Esophagus muscularis mucosa (tissue), 3 donors: ENCODE results near the gene SCGB3A1.

Experiments
- POLR2A ChIP-seq: fragments of 450-650 bp; IDR thresholded peaks from one replicate; pipeline ENCODE4 v1.6.1; 2017; ENCODE audit warnings: antibody characterized with exemption, moderate library complexity, mild to moderate bottlenecking, low read depth
- POLR2AphosphoS5 ChIP-seq, 2 donors: sonication (generic); formaldehyde crosslinking; IDR thresholded peaks; one replicate each; pipeline ENCODE4 v1.6.1; 2017; ENCODE audit warnings: antibody characterized with exemption in 2 of 2
- TF ChIP-seq, protein P1 (sequence below), 3 experiments: fragments of 200-600 bp in 2 of 3; fragments of 450-650 bp in 1 of 3; sonication (generic) in 2 of 3; IDR thresholded peaks; one replicate each; pipeline ENCODE4 v1.5.1; 2017 to 2019; ENCODE audit warnings: antibody characterized with exemption in 3 of 3, mild to moderate bottlenecking in 2 of 3, moderate library complexity in 1 of 3

DNA sequence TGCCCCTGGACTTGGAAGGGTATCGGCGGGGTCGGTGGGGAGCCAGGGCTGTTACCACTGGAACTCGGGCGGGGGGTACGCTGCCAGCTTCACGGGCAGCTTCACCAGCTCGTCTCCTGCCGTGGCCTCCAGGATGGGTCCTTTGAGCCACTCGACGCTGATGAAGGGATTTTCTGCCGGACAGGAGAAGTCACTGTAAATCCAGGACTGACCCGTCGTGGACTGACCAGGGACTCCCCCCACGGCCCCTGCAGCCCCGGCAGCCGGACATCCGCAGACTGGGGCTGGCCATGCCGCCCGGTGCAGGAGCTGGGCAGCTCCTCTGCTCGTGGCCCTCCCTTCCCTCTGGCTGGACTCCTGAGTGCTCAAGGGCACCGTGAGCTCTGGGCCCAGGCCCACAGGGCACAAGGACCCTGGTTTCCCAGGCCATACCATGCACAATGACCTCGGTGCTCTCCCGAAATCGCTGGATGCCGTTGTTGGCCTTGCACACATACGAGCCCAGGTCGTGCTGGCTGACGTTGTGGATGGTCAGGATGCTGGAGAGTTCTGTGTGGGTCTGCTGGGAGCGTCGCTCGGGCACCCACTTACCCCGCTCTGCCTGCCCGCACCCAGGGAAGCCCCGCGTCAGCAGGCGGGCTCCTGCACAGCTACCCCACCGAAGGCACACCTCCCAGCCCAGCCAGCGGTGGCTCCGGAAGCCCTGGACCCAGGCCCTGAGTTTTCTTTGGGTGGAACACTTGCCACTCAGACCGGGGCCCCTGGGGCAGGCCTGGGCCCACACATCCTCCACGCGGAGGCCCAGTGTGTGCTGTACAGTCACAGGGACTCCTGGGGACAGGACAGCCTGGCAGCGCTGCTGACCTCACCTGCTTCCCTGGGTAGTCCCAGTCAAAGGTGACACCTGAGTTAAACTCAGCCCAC lies 37.8 kb upstream of the SCGB3A1 start:
- TF ChIP-seq, protein P1, sequence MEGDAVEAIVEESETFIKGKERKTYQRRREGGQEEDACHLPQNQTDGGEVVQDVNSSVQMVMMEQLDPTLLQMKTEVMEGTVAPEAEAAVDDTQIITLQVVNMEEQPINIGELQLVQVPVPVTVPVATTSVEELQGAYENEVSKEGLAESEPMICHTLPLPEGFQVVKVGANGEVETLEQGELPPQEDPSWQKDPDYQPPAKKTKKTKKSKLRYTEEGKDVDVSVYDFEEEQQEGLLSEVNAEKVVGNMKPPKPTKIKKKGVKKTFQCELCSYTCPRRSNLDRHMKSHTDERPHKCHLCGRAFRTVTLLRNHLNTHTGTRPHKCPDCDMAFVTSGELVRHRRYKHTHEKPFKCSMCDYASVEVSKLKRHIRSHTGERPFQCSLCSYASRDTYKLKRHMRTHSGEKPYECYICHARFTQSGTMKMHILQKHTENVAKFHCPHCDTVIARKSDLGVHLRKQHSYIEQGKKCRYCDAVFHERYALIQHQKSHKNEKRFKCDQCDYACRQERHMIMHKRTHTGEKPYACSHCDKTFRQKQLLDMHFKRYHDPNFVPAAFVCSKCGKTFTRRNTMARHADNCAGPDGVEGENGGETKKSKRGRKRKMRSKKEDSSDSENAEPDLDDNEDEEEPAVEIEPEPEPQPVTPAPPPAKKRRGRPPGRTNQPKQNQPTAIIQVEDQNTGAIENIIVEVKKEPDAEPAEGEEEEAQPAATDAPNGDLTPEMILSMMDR (IDR thresholded peaks at IDR 0.05): no peak
- TF ChIP-seq POLR2AphosphoS5 (IDR thresholded peaks at IDR 0.05) (no peak), POLR2A (no peak)
